K562 (cell line): Measurements from ENCODE around the gene CCDC137. TPM values are rescaled to one million over a fixed set of nuclear protein-coding genes. Genes with fewer than 3 reads are reported as not detected.

ENCODE experiments used
- GATA2 ChIP-seq: sonication (generic); formaldehyde crosslinking; IDR thresholded peaks from 2 replicates; pipeline ENCODE4 v1.4.0; 2020; ENCODE audit warnings: mild to moderate bottlenecking, missing genetic modification reagents
- HBP1 ChIP-seq: fragments of 450-650 bp; formaldehyde crosslinking; IDR thresholded peaks from 2 replicates; pipeline ENCODE4 v1.4.0; 2022; ENCODE audit warnings: missing genetic modification characterization
- HMGN3 ChIP-seq: IDR thresholded peaks from 2 replicates; pipeline ENCODE4 v1.6.1; 2011; ENCODE audit warnings: borderline replicate concordance, low read depth, mild to moderate bottlenecking, mixed read lengths, low read length; ENCODE audit not compliant: insufficient read length; ENCODE audit errors: extremely low read depth
- HNRNPK ChIP-seq: fragments of 200-400 bp; formaldehyde crosslinking; IDR thresholded peaks from one replicate; pipeline ENCODE4 v1.6.1; 2018; ENCODE audit warnings: mild to moderate bottlenecking, low read depth, low read length; ENCODE audit not compliant: poor library complexity, severe bottlenecking
- MECOM ChIP-seq: fragments of 250-450 bp; sonication (Bioruptor Pico); IDR thresholded peaks from 2 replicates; pipeline ENCODE4 v1.8.0; 2022; ENCODE audit warnings: inconsistent platforms
- RBM39 ChIP-seq: fragments of 200-400 bp; formaldehyde crosslinking; optimal IDR thresholded peaks from 2 replicates; pipeline ENCODE3; 2018; ENCODE audit warnings: low read depth, low read length
- SMARCC2 ChIP-seq: fragments of 450-650 bp; IDR thresholded peaks from 2 replicates; pipeline ENCODE4 v1.6.1; 2017; ENCODE audit warnings: antibody characterized with exemption, moderate library complexity, mild to moderate bottlenecking, low read depth
- SRSF7 ChIP-seq: fragments of 200-400 bp; formaldehyde crosslinking; optimal IDR thresholded peaks from 2 replicates; pipeline ENCODE3; 2017; ENCODE audit warnings: mild to moderate bottlenecking, low read depth, low read length
- TCFL5 ChIP-seq: fragments of 250-450 bp; sonication (Bioruptor Pico); conservative IDR thresholded peaks from 2 replicates; pipeline ENCODE4 v1.6.1; 2021; ENCODE audit warnings: mild to moderate bottlenecking, moderate library complexity, matching md5 sums
- THRA ChIP-seq: fragments of 450-650 bp; IDR thresholded peaks from 2 replicates; pipeline ENCODE4 v1.6.1; 2017; ENCODE audit warnings: mild to moderate bottlenecking, moderate library complexity
- USF1 ChIP-seq: sonication (generic); formaldehyde crosslinking; IDR thresholded peaks from 2 replicates; pipeline ENCODE4 v1.9.0; 2022; ENCODE audit warnings: mild to moderate bottlenecking, missing genetic modification reagents
- ZBTB40 ChIP-seq, 2 experiments: fragments of 450-650 bp in 1 of 2; sonication (generic) in 1 of 2; formaldehyde crosslinking in 1 of 2; IDR thresholded peaks; 2 replicates each; pipeline versions ENCODE4 v1.7.1 to v1.9.0; 2016 to 2022; ENCODE audit warnings: inconsistent platforms in 1 of 2, mild to moderate bottlenecking in 1 of 2, missing genetic modification reagents in 1 of 2
- ZNF121 ChIP-seq: sonication (generic); formaldehyde crosslinking; conservative IDR thresholded peaks from 2 replicates; pipeline ENCODE4 v1.8.0; 2022; ENCODE audit warnings: missing genetic modification reagents
- polyA plus RNA-seq, 8 experiments: library from polyadenylated mRNA; depleted of rRNA in 4 of 8; stranded (reverse) in 5 of 8; unstranded in 3 of 8; fragments of >200 nt; fragmentation: Nextera tagmentation in 2 of 8; fragmentation: Illumina TruSeq in 1 of 8; extraction: Ambion mirVana in 2 of 8; extraction: Trizol in 1 of 8; gene quantifications; 2 replicates each; pipeline versions ENCODE4 v1.2.1 to v1.2.3, GENCODE V29; 2011 to 2014; ENCODE audit warnings: inconsistent platforms in 1 of 8, missing spikeins in 1 of 8
- total RNA-seq, 7 experiments: library from RNA; depleted of rRNA in 6 of 7; stranded (reverse); fragments of >200 nt in 6 of 7; fragmentation: Illumina TruSeq in 2 of 7; extraction: Trizol in 2 of 7; gene quantifications; 2 replicates each; pipeline versions ENCODE4 v1.2.1 to v1.2.3, GENCODE V29; 2011 to 2021; ENCODE audit warnings: low replicate concordance in 1 of 7

CCDC137 gene
- total and polyA plus RNA-seq, 9 of the 15 experiments (the other 6 are each of a cell fraction or from before 2014, with no cell fraction given): 2.3 to 68.1 (median 38.3) TPM

GRCh38 chr17:81683584-81684441 is 17.3 kb downstream of the CCDC137 start, which contains the start of the genes ARL16 and HGS (continued):
- TF ChIP-seq THRA: no peak
- TF ChIP-seq RBM39: no peak
- TF ChIP-seq MECOM (CRISPR knock-in tag): no peak
- peak; percentile 94 for TF ChIP-seq ZBTB40 (IDR thresholded peaks at IDR 0.05)
- no peak for TF ChIP-seq ZBTB40 (CRISPR knock-in tag; IDR thresholded peaks at IDR 0.05)
- no peak for TF ChIP-seq SMARCC2
- TF ChIP-seq USF1 (CRISPR knock-in tag): no peak
- TF ChIP-seq HMGN3: no peak
- no peak for TF ChIP-seq TCFL5 (CRISPR knock-in tag)
- TF ChIP-seq SRSF7: no peak
- TF ChIP-seq HBP1 (CRISPR knock-in tag): no peak
- no peak for TF ChIP-seq HNRNPK
- no peak for TF ChIP-seq GATA2
- no peak for TF ChIP-seq ZNF121 (CRISPR knock-in tag)
